22Rv1 (cell line): Measurements from ENCODE around the gene WDFY2.

ENCODE experiments used
- ZFX ChIP-seq: fragments of 450-650 bp; IDR thresholded peaks from 2 replicates; pipeline ENCODE4 v1.6.1; 2017; ENCODE audit warnings: antibody characterized with exemption, borderline replicate concordance
- TF ChIP-seq, protein P1 (sequence below): fragments of 450-650 bp; IDR thresholded peaks from 2 replicates; pipeline ENCODE4 v1.5.1; 2017; ENCODE audit warnings: mild to moderate bottlenecking

DNA sequence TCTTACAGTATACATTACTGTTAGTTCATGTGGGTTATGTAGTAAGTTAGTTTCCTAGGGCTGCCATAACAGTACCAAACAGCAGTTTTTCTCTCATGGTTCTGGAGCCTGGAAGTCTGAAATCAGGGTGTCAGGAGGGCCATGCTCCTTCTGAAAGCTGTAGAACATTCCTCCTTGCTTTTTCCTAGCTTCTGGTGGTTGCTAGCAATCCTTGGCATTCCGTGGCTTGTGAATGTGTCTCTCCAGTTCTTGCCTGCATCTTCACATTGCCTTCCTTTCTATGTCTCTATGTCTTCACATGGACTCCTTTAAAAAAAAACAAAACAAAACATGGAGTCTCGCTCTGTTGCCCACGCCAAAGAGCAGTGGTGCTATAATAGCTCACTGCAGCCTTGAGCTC is 95.4 kb downstream of the WDFY2 start:
- TF ChIP-seq, protein P1, sequence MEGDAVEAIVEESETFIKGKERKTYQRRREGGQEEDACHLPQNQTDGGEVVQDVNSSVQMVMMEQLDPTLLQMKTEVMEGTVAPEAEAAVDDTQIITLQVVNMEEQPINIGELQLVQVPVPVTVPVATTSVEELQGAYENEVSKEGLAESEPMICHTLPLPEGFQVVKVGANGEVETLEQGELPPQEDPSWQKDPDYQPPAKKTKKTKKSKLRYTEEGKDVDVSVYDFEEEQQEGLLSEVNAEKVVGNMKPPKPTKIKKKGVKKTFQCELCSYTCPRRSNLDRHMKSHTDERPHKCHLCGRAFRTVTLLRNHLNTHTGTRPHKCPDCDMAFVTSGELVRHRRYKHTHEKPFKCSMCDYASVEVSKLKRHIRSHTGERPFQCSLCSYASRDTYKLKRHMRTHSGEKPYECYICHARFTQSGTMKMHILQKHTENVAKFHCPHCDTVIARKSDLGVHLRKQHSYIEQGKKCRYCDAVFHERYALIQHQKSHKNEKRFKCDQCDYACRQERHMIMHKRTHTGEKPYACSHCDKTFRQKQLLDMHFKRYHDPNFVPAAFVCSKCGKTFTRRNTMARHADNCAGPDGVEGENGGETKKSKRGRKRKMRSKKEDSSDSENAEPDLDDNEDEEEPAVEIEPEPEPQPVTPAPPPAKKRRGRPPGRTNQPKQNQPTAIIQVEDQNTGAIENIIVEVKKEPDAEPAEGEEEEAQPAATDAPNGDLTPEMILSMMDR, result no peak
- no peak for TF ChIP-seq ZFX
